ENCODE measurements around the gene NRXN2. TPM values are rescaled to one million over a fixed set of nuclear protein-coding genes. Genes with fewer than 3 reads are reported as not detected.

Gene NRXN2
- total RNA-seq, 2 donors from 2014 or later, result 0.85 to 1.4 TPM

DNA sequence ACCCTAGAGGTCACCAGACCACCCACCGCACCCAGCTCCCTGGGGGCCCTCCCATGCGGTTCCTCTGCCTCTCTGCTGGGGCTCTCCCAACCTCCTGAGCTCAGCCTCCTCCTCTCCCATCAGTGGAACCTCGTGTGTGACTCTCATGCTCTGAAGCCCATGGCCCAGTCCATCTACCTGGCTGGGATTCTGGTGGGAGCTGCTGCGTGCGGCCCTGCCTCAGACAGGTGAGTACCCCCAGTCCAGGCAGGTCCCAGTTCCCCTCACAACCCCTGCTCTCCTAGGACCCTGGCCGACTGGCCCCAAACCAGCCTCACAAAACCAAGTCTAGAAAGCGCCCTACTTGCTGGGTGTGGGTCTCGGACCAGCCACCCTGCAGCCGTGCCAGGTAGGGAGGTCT is 130.3 kb downstream of the NRXN2 start:
- DNase-seq (ENCODE audit: low spot score), result no peak

DNA sequence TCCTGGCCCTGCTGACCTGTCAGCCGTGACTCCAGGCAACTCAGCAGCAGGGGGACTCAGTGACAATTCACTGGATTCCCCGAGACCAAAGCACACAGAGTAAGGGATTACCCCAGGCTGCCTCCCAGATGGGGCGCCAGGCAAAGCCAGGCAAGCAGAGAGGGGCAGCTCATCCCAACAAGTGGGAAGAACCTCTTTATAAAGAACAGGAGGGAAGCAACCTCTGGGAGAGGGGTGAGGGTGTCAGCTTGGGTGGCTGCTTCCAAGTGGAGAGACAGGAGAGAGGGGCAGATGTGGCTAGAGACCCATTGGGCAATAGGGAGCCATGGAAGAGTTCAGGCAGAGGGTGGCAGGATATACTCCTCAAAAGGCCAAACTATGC is 130.8 kb downstream of the NRXN2 start:
- Histone ChIP-seq H3K4me3 (no peak overlapping the region), H3K27me3 (no peaks in the 10 kb centered on the region), H3K27ac (no peak overlapping the region), H3K36me3 (no peaks in the 10 kb centered on the region), H3K9me3 (peaks cover 0 to 21% of the 10 kb centered on the region in 2 donors), H3K4me1 (no peaks in the 10 kb centered on the region)
- TF ChIP-seq, protein P1, sequence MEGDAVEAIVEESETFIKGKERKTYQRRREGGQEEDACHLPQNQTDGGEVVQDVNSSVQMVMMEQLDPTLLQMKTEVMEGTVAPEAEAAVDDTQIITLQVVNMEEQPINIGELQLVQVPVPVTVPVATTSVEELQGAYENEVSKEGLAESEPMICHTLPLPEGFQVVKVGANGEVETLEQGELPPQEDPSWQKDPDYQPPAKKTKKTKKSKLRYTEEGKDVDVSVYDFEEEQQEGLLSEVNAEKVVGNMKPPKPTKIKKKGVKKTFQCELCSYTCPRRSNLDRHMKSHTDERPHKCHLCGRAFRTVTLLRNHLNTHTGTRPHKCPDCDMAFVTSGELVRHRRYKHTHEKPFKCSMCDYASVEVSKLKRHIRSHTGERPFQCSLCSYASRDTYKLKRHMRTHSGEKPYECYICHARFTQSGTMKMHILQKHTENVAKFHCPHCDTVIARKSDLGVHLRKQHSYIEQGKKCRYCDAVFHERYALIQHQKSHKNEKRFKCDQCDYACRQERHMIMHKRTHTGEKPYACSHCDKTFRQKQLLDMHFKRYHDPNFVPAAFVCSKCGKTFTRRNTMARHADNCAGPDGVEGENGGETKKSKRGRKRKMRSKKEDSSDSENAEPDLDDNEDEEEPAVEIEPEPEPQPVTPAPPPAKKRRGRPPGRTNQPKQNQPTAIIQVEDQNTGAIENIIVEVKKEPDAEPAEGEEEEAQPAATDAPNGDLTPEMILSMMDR (IDR thresholded peaks at IDR 0.05), result no peak
- DNase-seq (ENCODE audit: low spot score), result no peak

More for the DNA sequence above, 130.3 kb downstream of the NRXN2 start:
- no peak overlapping the region for H3K4me3 ChIP-seq
- H3K9me3 ChIP-seq, result peaks cover 0 to 17% of the 10 kb centered on the region in 2 donors
- H3K27ac ChIP-seq, result no peak overlapping the region
- no peaks in the 10 kb centered on the region for H3K36me3 ChIP-seq
- H3K4me1 ChIP-seq, result no peaks in the 10 kb centered on the region
- TF ChIP-seq, protein P1 (IDR thresholded peaks at IDR 0.05), result no peak
- H3K27me3 ChIP-seq, result no peaks in the 10 kb centered on the region

DNA sequence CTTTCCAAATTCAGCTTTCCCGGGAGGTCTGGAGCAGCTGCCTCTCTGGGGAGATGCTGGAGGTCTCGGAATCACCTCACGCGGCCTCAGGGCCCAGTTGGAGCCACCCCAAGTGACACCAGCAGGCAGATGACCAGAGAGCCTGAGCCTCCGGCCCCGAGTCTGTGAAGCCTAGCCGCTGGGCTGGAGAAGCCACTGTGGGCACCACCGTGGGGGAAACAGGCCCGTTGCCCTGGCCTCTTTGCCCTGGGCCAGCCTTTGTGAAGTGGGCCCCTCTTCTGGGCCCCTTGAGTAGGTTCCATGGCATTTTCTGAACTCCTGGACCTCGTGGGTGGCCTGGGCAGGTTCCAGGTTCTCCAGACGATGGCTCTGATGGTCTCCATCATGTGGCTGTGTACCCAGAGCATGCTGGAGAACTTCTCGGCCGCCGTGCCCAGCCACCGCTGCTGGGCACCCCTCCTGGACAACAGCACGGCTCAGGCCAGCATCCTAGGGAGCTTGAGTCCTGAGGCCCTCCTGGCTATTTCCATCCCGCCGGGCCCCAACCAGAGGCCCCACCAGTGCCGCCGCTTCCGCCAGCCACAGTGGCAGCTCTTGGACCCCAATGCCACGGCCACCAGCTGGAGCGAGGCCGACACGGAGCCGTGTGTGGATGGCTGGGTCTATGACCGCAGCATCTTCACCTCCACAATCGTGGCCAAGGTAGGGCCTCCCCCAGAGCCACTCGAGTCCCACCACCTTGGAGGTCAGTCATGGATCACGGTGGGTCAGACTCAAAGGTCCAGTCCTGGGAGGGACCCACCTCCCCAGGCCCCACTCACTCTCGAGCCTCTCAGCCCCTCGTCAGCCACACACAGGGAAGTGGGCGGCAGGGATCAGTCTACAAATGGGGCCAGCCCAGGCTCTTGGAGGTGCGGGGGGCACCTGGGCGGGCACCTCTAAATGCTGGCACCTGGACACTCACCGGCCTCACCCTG is 131.5 kb downstream of the NRXN2 start:
- Histone ChIP-seq H3K36me3 (no peaks in the 10 kb centered on the region), H3K27ac (no peak overlapping the region), H3K27me3 (no peaks in the 10 kb centered on the region), H3K4me3 (no peak overlapping the region), H3K9me3 (peaks cover 0 to 23% of the 10 kb centered on the region in 2 donors), H3K4me1 (no peaks in the 10 kb centered on the region)
- DNase-seq (ENCODE audit: low spot score), result no peak
- TF ChIP-seq, protein P1 (IDR thresholded peaks at IDR 0.05), result no peak

GRCh38 chr11:64590763-64591221 is 132.2 kb downstream of the NRXN2 start, which contains the start of gene SLC22A12:
TSS of gene SLC22A12 (plus strand) at chr11:64591220. CDS start at chr11:64591557, 337 bp downstream.
- Histone ChIP-seq H3K27ac (no peak within 1 kb of the TSS), H3K9me3 (peaks cover 0 to 23% of the 10 kb centered on the region in 2 donors), H3K27me3 (no peaks in the 10 kb centered on the region), H3K4me1 (no peaks in the 10 kb centered on the region), H3K4me3 (no peak within 1 kb of the TSS), H3K36me3 (no peaks in the 10 kb centered on the region)
- no peak for DNase-seq (ENCODE audit: low spot score)
- TF ChIP-seq, protein P1 (IDR thresholded peaks at IDR 0.05), result no peak

GRCh38 chr11:64588701-64589100 is 134.3 kb downstream of the NRXN2 start:
- DNase-seq (ENCODE audit: low spot score), result no peak
- H3K36me3 ChIP-seq, result no peaks in the 10 kb centered on the region
- TF ChIP-seq, protein P1 (IDR thresholded peaks at IDR 0.05), result no peak

More at GRCh38 chr11:64588701-64589100, 134.3 kb downstream of the NRXN2 start:
- Histone ChIP-seq H3K4me1 (no peaks in the 10 kb centered on the region), H3K4me3 (no peak overlapping the region), H3K27ac (no peak overlapping the region), H3K27me3 (no peaks in the 10 kb centered on the region), H3K9me3 (peaks cover 0 to 23% of the 10 kb centered on the region in 2 donors)

Measured in right atrium auricular region (tissue), 2 donors.